ENCODE results near the gene TNRC18. TPM values are rescaled to one million over a fixed set of nuclear protein-coding genes. Genes with fewer than 3 reads are reported as not detected.

TNRC18 gene
- total RNA-seq, 1 experiment from 2014 or later = 121 TPM

DNA sequence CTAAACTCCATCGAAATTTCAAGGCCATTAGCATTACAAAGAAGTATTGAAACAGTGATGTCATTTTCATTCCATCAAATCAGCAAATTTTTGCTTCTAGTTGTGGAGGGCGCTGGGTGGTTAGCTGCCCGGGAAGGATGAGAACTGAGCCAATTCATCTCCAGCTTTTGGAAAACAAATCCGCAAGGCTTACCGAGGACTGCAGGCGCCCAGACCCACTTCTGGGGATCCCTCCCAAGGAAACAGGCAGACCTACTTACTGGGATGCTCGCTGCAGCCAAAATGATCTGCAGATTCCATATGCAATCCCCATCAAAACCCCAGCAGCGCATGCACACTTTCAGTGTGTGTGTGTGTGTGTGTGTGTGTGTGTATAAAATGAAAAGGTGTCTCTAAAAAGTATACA is 19.2 kb downstream of the TNRC18 start:
- no peak for DNase-seq (ENCODE audit: low spot score)

GRCh38 chr7:5403442-5403841 is 20.2 kb downstream of the TNRC18 start:
- no peak for DNase-seq (ENCODE audit: low spot score)

GRCh38 chr7:5397736-5398135 is 25.9 kb downstream of the TNRC18 start:
- DNase-seq (ENCODE audit: low spot score) = peak; percentile 65

- DNase-seq (ENCODE audit: low spot score) = peak; percentile 98
Observed at GRCh38 chr7:5396999-5397663, 26.5 kb downstream of the TNRC18 start.

- peak; percentile 80 for DNase-seq (ENCODE audit: low spot score)
Observed at GRCh38 chr7:5396542-5396941, 27.1 kb downstream of the TNRC18 start.

- DNase-seq (ENCODE audit: low spot score) = no peak
Observed at GRCh38 chr7:5395246-5395645, 28.4 kb downstream of the TNRC18 start.

DNA sequence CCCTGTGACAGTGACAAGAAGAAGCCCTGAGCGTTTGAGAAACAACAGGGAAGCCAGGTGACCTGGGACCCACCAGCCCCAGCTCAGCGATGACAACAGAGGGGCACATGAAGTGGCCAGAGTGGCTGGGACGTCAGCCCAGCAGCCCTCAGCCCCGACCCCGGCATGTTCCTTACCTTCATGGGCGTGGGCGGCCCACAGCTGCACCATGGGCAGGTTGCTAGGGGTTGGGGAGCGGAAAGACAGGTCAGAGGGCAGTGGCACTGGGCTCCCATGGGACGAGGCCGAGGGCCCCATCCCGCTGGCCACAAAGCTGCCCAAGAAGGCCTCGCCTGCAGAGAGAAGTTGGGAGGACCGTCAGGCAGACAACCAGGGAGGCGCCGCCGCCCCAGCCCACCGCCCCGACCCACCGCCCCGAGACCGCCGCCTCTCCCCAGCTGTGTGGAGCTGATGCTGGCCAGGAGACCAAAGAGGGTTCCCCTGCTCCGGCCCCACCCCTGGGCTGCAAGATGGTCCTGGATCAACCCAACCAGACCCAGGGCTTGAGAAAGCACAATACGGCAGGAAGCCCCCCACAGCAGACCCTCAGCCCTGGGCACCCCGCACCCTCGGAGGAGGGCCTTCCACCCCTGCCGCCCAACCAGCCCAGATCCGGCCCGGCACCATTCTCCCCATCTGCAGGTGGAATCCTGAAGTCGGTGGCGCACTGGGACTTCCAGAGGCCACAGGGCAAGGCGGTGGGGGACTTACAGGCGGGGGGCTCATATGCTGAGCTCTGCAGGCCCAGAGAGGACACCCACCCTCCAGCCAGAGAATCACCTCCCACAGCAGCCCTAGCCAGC is 29.1 kb downstream of the TNRC18 start:
- DNase-seq (ENCODE audit: low spot score) = no peak

GRCh38 chr7:5393748-5394147 is 29.9 kb downstream of the TNRC18 start:
- DNase-seq (ENCODE audit: low spot score) = no peak

DNA sequence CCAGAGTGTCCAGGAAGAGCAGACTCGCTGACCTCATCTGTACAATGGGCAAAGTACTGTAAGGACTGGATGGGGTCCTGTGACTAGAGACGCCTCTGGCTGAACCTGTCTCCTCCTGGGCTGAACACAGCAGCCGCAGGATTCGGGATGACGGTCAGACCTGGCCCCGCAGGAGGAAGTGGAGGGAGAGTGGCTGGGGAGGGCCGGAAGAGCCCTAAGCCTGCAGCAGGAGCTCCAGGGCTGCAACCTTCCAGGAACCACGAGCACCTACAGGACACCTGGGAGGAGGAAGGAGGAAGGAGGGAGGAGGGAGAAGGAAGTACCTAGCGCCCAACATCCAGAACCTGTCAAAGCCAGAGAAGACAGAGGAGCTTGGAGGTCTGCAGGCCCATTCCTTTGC is 30.3 kb downstream of the TNRC18 start:
- DNase-seq (ENCODE audit: low spot score) = no peak

GRCh38 chr7:5390918-5391317 is 32.7 kb downstream of the TNRC18 start:
- DNase-seq (ENCODE audit: low spot score) = no peak

- no peak for DNase-seq (ENCODE audit: low spot score)
Observed at GRCh38 chr7:5388905-5389433, 34.7 kb downstream of the TNRC18 start.

DNA sequence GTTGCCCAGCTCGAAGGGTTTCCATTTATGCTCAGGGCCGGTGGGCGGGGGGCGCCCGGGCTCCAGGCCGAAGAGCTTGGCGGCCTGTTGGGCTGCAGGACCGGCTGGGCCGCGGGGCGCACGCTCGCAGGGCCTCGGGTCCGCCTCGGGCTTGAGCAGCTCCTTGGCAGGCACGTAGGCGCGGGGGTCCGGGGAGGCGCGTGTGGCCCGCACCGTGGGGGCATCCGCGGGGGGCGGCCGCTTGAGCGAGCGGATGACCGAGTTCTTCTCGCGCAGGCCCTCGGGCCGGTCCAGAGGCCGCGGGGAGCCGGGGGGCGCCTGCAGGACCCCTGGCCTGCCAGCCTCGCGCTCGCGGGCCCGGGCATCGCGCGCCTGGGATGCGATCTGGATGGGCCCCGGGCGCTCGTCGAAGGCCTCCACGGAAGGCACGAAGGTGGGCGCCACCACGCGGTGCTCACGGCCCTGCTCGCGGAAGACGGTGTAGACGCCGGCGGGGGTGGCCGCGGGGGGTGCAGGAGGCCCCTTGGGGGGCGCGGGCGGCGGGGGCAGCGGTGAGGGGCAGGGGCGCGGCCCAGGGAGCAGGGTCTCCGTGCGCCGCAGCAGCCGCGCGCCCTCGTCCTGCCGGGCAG is 35.2 kb downstream of the TNRC18 start:
- DNase-seq (ENCODE audit: low spot score) = no peak

GRCh38 chr7:5387711-5388245 is 35.9 kb downstream of the TNRC18 start:
- DNase-seq (ENCODE audit: low spot score) = no peak

DNA sequence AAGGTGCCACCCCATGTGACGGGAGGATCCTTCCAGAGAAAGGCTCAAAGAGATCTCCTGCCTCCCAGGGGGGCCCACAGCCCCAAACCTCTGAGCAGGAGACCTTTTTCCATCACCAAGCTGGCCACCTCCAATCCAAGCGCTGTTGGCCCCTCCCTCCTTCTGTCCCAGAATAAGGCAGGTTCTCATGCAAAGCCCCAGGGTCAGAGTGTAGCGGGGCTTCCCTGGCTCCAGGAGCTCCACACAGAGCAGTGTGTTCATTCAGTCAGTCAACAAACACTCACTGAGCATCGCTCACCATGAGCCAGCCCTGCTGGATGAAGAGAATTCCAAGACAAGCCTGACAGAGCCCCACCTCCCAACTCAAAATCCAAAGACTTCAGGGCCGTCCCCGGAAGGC is 39.0 kb downstream of the TNRC18 start:
- no peak for DNase-seq (ENCODE audit: low spot score)

DNA sequence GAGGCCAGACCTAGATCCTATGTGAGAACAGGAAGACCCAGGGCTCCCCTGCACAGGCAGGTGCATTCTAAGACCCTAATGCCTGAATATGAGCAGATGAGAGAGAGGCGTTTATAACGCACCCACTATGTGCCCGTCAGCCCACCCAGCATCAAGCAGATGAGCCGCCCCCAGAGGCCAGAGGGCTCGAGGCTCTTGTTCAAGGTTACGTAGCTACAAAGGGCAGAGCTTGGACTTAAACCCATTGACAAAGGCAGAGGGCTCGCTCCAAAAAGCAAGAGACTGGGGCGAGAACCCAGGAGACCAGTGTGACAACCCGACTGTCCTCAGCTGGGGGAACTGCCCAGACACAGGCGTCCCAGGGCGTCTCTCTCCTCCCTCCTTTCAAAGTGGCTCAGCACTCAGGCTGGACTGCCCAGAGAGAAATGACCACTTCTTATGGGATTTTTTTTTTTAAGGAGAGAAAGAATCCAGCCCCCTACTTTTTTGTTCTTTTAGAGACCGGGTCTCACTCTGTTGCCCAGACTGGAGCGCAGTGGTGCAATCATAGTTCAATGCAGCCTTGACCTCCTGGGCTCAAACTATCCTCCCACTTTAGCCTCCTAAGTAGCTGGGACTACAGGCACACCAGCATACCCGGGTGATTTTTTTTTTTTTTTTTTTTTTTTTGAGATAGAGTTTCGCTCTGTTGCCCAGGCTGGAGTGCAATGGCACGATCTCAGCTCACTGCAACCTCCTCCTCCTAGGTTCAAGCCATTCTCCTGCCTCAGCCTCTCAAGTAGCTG is 40.1 kb downstream of the TNRC18 start:
- no peak for DNase-seq (ENCODE audit: low spot score)

- no peak for DNase-seq (ENCODE audit: low spot score)
Observed at GRCh38 chr7:5382281-5382892, 41.2 kb downstream of the TNRC18 start.

- no peak for DNase-seq (ENCODE audit: low spot score)
Observed at GRCh38 chr7:5381071-5381772, 42.4 kb downstream of the TNRC18 start.

- no peak for DNase-seq (ENCODE audit: low spot score)
Observed at GRCh38 chr7:5380350-5381070, 43.1 kb downstream of the TNRC18 start.

DNA sequence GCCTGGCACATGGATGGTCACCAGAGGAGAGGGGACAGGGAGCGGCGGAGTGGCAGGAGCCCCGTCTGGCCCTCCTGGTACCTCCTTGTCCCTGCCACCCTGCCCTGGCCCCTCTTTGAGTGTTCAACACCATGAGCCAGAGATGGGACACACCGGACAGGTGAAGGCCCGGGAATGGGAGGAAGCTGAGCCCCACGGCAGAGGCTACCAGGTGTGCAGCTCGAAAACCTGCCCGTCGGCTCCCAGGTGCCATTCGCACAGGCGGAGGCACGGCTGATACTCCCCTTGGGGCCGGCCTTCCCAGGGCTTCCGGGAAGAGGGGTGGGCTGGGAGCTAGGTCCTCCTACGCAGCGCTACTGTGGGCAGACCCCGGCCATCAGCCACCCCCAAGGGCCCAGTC is 44.1 kb downstream of the TNRC18 start:
- DNase-seq (ENCODE audit: low spot score) = no peak

GRCh38 chr7:5377816-5378215 is 45.8 kb downstream of the TNRC18 start:
- DNase-seq (ENCODE audit: low spot score) = no peak

Measured in HT-29 (cell line).